ENCODE results near the gene PIGS.

The PIGS gene

GRCh38 chr17:28597606-28598383, 26.5 kb upstream of the PIGS start:
- H3K4me3 ChIP-seq (ENCODE audit: low read depth, low read length) = peak overlapping the region; percentile 96
- TF ChIP-seq, protein P1, sequence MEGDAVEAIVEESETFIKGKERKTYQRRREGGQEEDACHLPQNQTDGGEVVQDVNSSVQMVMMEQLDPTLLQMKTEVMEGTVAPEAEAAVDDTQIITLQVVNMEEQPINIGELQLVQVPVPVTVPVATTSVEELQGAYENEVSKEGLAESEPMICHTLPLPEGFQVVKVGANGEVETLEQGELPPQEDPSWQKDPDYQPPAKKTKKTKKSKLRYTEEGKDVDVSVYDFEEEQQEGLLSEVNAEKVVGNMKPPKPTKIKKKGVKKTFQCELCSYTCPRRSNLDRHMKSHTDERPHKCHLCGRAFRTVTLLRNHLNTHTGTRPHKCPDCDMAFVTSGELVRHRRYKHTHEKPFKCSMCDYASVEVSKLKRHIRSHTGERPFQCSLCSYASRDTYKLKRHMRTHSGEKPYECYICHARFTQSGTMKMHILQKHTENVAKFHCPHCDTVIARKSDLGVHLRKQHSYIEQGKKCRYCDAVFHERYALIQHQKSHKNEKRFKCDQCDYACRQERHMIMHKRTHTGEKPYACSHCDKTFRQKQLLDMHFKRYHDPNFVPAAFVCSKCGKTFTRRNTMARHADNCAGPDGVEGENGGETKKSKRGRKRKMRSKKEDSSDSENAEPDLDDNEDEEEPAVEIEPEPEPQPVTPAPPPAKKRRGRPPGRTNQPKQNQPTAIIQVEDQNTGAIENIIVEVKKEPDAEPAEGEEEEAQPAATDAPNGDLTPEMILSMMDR (IDR thresholded peaks at IDR 0.05; ENCODE audit: borderline replicate concordance, insufficient read depth, low read depth, low read length) = no peak

DNA sequence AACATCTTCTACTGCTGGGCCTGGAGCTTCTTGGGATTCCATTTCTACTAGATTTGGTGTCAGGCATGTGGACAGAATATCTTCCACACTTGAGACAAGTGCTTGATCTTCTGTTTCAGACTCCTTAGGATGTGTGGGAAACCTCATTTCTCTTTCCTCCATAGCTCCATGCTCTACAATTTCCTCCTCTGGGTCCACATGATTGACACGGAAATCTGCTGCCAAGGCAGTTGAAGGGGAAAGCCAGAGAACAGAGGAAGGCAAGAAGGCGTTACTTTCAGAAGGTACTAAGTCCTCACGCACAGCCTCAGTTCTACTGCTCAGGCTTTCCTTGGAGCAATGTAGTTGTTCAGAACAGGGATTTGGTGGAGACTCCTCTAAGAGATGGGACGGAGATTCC, 20.9 kb upstream of the PIGS start:
- TF ChIP-seq, protein P1 (IDR thresholded peaks at IDR 0.05; ENCODE audit: borderline replicate concordance, insufficient read depth, low read depth, low read length) = no peak
- H3K4me3 ChIP-seq (ENCODE audit: low read depth, low read length) = no peak overlapping the region

GRCh38 chr17:28585851-28586250, 14.5 kb upstream of the PIGS start:
- TF ChIP-seq, protein P1 (IDR thresholded peaks at IDR 0.05; ENCODE audit: borderline replicate concordance, insufficient read depth, low read depth, low read length) = no peak
- no peak overlapping the region for H3K4me3 ChIP-seq (ENCODE audit: low read depth, low read length)

- H3K4me3 ChIP-seq (ENCODE audit: low read depth, low read length) = no peak overlapping the region
- TF ChIP-seq, protein P1 (IDR thresholded peaks at IDR 0.05; ENCODE audit: borderline replicate concordance, insufficient read depth, low read depth, low read length) = no peak
Observed at GRCh38 chr17:28584434-28584833, 13.1 kb upstream of the PIGS start.

- TF ChIP-seq, protein P1 (IDR thresholded peaks at IDR 0.05; ENCODE audit: borderline replicate concordance, insufficient read depth, low read depth, low read length) = no peak
- H3K4me3 ChIP-seq (ENCODE audit: low read depth, low read length) = no peak overlapping the region
Observed at GRCh38 chr17:28582513-28582912, 11.2 kb upstream of the PIGS start.

DNA sequence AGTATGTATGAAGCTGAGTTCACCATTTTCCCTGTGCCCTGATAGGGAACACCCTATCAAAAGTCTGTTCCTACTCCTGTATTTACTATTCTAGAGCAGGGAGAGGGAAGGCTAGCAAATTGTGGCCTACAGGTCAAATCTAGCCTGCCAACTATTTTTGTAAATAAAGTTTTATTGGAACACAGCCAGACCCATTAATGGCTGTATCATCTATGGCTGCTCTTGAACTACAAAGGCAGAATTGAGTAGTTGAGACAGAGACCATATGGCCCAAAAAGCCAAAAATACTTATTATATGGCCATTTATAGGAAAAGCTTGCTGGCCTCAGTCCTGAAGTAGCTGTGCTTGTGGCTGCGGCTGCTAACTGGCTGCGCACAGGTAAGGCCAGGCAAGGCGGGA, 9.6 kb upstream of the PIGS start:
- no peak overlapping the region for H3K4me3 ChIP-seq (ENCODE audit: low read depth, low read length)
- TF ChIP-seq, protein P1 (IDR thresholded peaks at IDR 0.05; ENCODE audit: borderline replicate concordance, insufficient read depth, low read depth, low read length) = no peak

GRCh38 chr17:28579526-28579925, 8.2 kb upstream of the PIGS start:
- no peak overlapping the region for H3K4me3 ChIP-seq (ENCODE audit: low read depth, low read length)
- TF ChIP-seq, protein P1 (IDR thresholded peaks at IDR 0.05; ENCODE audit: borderline replicate concordance, insufficient read depth, low read depth, low read length) = no peak
